Neural progenitor cell (in vitro differentiated cells): Measurements from ENCODE around the gene KRTAP12-2.

Experiments used
- EZH2 ChIP-seq: fragments of 200-600 bp; sonication (generic); IDR thresholded peaks from 2 replicates; pipeline ENCODE4 v1.6.1; 2017; ENCODE audit warnings: antibody characterized with exemption, mild to moderate bottlenecking, moderate library complexity
- EZH2phosphoT487 ChIP-seq: fragments of 200-600 bp; sonication (generic); IDR thresholded peaks from 2 replicates; pipeline ENCODE4 v1.6.1; 2017; ENCODE audit warnings: antibody characterized with exemption
- TF ChIP-seq, protein P1 (sequence below): fragments of 200-600 bp; sonication (generic); IDR thresholded peaks from 2 replicates; pipeline ENCODE4 v1.5.1; 2017; ENCODE audit warnings: antibody characterized with exemption, mild to moderate bottlenecking

DNA sequence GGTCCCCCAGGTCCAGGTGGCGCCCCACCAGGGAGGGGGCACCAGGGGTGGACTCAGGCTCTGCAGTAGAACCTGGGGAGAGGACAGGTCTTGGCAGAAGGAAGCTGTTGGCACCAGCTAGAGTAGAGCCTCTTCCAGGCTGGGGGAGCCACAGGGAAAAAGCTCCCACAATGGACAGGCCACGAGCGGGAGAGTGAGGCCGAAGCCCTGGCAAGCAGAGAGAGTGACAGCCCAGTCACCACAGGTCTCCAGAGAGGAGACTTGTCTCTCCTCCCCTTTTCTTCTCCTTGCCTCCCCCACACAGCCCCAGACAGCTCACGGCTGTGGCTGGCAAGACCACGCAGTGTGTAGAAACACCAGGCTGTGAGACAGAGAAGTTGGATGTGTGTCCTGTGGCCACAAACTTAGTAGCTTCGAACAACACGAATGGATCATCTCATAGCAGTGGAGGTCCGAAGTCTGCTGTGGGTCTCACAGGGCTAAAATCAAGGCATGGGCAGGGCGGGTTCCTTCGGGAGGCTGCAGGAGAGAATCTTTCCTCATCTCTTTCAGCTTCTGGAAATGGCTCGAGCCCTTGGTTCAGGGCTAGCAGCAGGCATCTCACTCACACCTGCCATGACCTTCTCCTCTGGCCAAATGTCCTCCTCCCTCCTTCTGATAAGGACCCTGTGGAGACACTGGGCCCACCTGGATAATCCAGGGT lies 15.6 kb downstream of the KRTAP12-2 start:
- TF ChIP-seq, protein P1, sequence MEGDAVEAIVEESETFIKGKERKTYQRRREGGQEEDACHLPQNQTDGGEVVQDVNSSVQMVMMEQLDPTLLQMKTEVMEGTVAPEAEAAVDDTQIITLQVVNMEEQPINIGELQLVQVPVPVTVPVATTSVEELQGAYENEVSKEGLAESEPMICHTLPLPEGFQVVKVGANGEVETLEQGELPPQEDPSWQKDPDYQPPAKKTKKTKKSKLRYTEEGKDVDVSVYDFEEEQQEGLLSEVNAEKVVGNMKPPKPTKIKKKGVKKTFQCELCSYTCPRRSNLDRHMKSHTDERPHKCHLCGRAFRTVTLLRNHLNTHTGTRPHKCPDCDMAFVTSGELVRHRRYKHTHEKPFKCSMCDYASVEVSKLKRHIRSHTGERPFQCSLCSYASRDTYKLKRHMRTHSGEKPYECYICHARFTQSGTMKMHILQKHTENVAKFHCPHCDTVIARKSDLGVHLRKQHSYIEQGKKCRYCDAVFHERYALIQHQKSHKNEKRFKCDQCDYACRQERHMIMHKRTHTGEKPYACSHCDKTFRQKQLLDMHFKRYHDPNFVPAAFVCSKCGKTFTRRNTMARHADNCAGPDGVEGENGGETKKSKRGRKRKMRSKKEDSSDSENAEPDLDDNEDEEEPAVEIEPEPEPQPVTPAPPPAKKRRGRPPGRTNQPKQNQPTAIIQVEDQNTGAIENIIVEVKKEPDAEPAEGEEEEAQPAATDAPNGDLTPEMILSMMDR: no peak
- TF ChIP-seq EZH2phosphoT487: no peak
- no peak for TF ChIP-seq EZH2
